ENCODE measurements around the gene BMP2K. TPM values are rescaled to one million over a fixed set of nuclear protein-coding genes. Genes with fewer than 3 reads are reported as not detected.

Gene BMP2K
- total and polyA plus RNA-seq, 2 of the 8 experiments (the other 6 are each of a cell fraction or from before 2014, with no cell fraction given): 15.6 to 24.1 TPM

DNA sequence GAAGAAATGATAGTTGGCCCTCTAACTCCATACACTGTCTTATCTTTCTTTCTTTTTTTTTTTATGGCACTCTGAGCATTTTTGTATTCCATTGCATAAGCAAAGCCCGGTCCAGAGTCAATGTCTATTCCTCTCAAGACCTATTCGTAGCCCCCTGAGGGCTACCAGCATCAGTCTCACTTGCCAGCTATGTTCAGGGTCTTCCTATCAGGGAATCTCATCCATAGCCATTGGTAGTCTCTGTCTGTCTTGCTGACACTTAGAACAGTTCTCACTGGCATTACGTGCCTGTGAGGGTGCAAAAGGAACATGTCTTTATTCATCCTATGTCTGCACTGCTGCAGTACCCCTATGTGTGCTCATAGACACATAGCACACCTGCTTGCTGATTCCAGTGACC, 51.0 kb downstream of the BMP2K start:
- Histone ChIP-seq H2BK12ac (ENCODE audit: low read depth, low read length) (no peak overlapping the region), H2BK120ac (replicated peaks; ENCODE audit: low read depth, low read length) (no peak overlapping the region), H3K79me1 (ENCODE audit: low read depth, low read length) (no peaks in the 10 kb centered on the region), H4K20me1 (replicated peaks in 1 of 2; ENCODE audit: control insufficient read depth in 1 of 2, insufficient read depth in 2 of 2, low read length in 2 of 2) (no peaks in the 10 kb centered on the region), H3K9ac (replicated peaks in 1 of 4; ENCODE audit: extremely low read depth in 1 of 4, low read depth in 3 of 4, low read length in 3 of 4) (no peak overlapping the region), H3K14ac (ENCODE audit: insufficient read length) (no peak overlapping the region), H3K27ac (ENCODE audit: low read depth, low read length) (no peak overlapping the region), H2BK15ac (ENCODE audit: low read length) (no peak overlapping the region), H3K36me3 (ENCODE audit: control insufficient read depth in 2 of 4, insufficient read depth in 4 of 4, low read length in 3 of 4) (peaks cover 3 to 14% (median 10%) of the 10 kb centered on the region in 4 experiments; a peak in 6 of 8 replicates), H2BK5ac (ENCODE audit: low read depth, low read length) (no peak overlapping the region), H2BK20ac (ENCODE audit: low read length) (no peak overlapping the region), H3K79me2 (ENCODE audit: control insufficient read depth in 1 of 2, insufficient read depth in 2 of 2, low read length in 2 of 2) (peaks cover 0 to 3% of the 10 kb centered on the region in 2 experiments; a peak in 1 of 4 replicates), H3K4me3 (ENCODE audit: extremely low read depth in 1 of 4, insufficient read depth in 2 of 4, low read depth in 3 of 4, low read length in 4 of 4) (no peak overlapping the region), H2AFZ (ENCODE audit: low read length) (no peak overlapping the region), H3K23ac (ENCODE audit: insufficient read length) (no peak overlapping the region), H3K4ac (replicated peaks; ENCODE audit: insufficient read length, low read depth, low read length) (no peak overlapping the region), H3K18ac (ENCODE audit: extremely low read depth, low read length) (no peak overlapping the region), H3K4me2 (ENCODE audit: insufficient read depth in 1 of 2, low read depth in 2 of 2, low read length in 2 of 2) (no peak overlapping the region), H3K27me3 (replicated peaks in 1 of 4; ENCODE audit: control insufficient read depth in 3 of 4, extremely low read depth in 1 of 4, insufficient read depth in 3 of 4, low read length in 3 of 4) (no peaks in the 10 kb centered on the region), H4K8ac (ENCODE audit: extremely low read depth, insufficient read depth, low read length) (no peak overlapping the region), H2AK5ac (ENCODE audit: low read depth, low read length) (no peak overlapping the region), H3K9me3 (ENCODE audit: insufficient read depth in 2 of 2, low read depth in 1 of 2, low read length in 1 of 2) (no peaks in the 10 kb centered on the region), H4K91ac (replicated peaks; ENCODE audit: insufficient read length, low read length) (no peak overlapping the region), H3K23me2 (ENCODE audit: low read depth, low read length) (no peaks in the 10 kb centered on the region), H3K4me1 (replicated peaks in 1 of 4; ENCODE audit: control insufficient read depth in 3 of 4, insufficient read depth in 4 of 4, low read length in 3 of 4) (no peaks in the 10 kb centered on the region), H3K56ac (replicated peaks; ENCODE audit: insufficient read length, low read depth, low read length) (no peak overlapping the region), H4K5ac (ENCODE audit: insufficient read length, low read depth, low read length) (no peak overlapping the region)
- FAIRE-seq (no peak), DNase-seq (ENCODE audit: low read depth in 1 of 2, low spot score in 2 of 2) (no peak)
- 84% methylated on average over 3 of the region's 3 CpGs; no CpG with 5 or more reads in 1 of the 2 experiments for WGBS, 2 experiments (ENCODE audit: extremely low coverage in 1 of 2, insufficient coverage in 1 of 2, insufficient read length in 1 of 2, insufficient replicate concordance in 2 of 2, low coverage in 1 of 2, low lambda C conversion rate in 2 of 2, missing lambda C conversion rate in 1 of 2)
- ChIA-PET CTCF (ENCODE audit: partially characterized antibody) (no interaction called here), POLR2A (ENCODE audit: partially characterized antibody) (no interaction called here)
- TF ChIP-seq SP1 (IDR thresholded peaks at IDR 0.05; ENCODE audit: low read depth, low read length): no peak
- no peak for TF ChIP-seq ZNF274 (IDR thresholded peaks at IDR 0.05; ENCODE audit: borderline replicate concordance, extremely low read depth, low read length)
